T-helper 1 cell (primary cell): ENCODE results near the gene ERG.

Experiments
- DNase-seq, 5 donors: peaks; one replicate each; pipeline ENCODE4 v3.0.0-alpha.2; 2012 to 2020
- total RNA-seq, 4 donors: gene quantifications; one replicate each; lab custom pipeline; 2026; lab: John Stamatoyannopoulos, UW

The ERG gene
- 0 reads per million in 4 donors for total RNA-seq

- no peak for DNase-seq
These were observed at the start of gene ERG for GRCh38 chr21:38498057-38498833. TSS of gene ERG (minus strand) at chr21:38498477. CDS start at chr21:38498380, 97 bp downstream.

- no peak for DNase-seq
These were observed 46.4 kb upstream of the ERG start for GRCh38 chr21:38544661-38545060.

GRCh38 chr21:38542263-38542662, 44.0 kb upstream of the ERG start:
- DNase-seq, result no peak

GRCh38 chr21:38538353-38538752, 40.1 kb upstream of the ERG start:
- no peak for DNase-seq

GRCh38 chr21:38534591-38534990, 36.3 kb upstream of the ERG start:
- DNase-seq, result no peak

- no peak for DNase-seq
These were observed 35.6 kb upstream of the ERG start for GRCh38 chr21:38533887-38534286.

- no peak for DNase-seq
These were observed 33.3 kb upstream of the ERG start for GRCh38 chr21:38531591-38531990.

GRCh38 chr21:38531039-38531541, 32.8 kb upstream of the ERG start:
- no peak for DNase-seq

- DNase-seq, result no peak
These were observed 29.5 kb upstream of the ERG start for GRCh38 chr21:38527737-38528136.

- no peak for DNase-seq
These were observed 27.2 kb upstream of the ERG start for GRCh38 chr21:38525454-38525853.

- no peak for DNase-seq
These were observed 26.2 kb upstream of the ERG start for GRCh38 chr21:38524168-38525153.

- no peak for DNase-seq
These were observed 22.2 kb upstream of the ERG start for GRCh38 chr21:38520511-38520910.

GRCh38 chr21:38511662-38512243, 13.5 kb upstream of the ERG start:
- no peak for DNase-seq

GRCh38 chr21:38511198-38511597, 12.9 kb upstream of the ERG start:
- DNase-seq, result no peak

- no peak for DNase-seq
These were observed 9.2 kb upstream of the ERG start for GRCh38 chr21:38507374-38507942.

- no peak for DNase-seq
These were observed 8.5 kb upstream of the ERG start for GRCh38 chr21:38506661-38507281.

GRCh38 chr21:38505654-38506523, 7.6 kb upstream of the ERG start:
- peak in 1 of 5 donors; percentile 15 for DNase-seq

- DNase-seq, result no peak
These were observed 5.8 kb upstream of the ERG start for GRCh38 chr21:38504066-38504465.

- no peak for DNase-seq
These were observed 5.3 kb upstream of the ERG start for GRCh38 chr21:38503583-38503982.

GRCh38 chr21:38500073-38500472, 1.8 kb upstream of the ERG start:
- no peak for DNase-seq

- DNase-seq, result no peak
These were observed 1.0 kb upstream of the ERG start for GRCh38 chr21:38499296-38499695.
